NCI-H187 treated with DMSO at 0.1 percent for 48 hours (cell line): Measurements from ENCODE around the gene KANK4.

Experiments
- DNase-seq: peaks from one replicate; lab custom pipeline; 2025; lab: John Stamatoyannopoulos, UW

KANK4 gene

DNA sequence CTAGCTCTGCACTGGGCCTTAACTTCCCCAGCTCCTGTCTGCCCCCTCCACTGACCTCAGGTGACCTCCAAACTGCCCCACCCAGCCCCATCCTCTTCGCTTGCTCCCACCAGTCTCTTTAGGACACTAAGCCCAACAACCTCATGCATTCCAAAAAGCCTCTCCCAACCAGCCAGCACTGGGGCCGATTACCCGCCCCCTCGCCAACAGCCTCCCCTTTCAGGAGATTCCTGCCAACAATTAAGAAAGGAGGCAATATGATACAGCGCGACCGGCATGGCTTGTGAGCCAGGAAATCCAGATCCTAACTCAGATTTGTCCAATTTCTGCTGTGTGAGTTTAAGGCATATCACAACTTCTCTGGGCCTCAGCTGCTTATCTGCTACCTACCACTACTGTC is 14.7 kb downstream of the KANK4 start:
- no peak for DNase-seq

DNA sequence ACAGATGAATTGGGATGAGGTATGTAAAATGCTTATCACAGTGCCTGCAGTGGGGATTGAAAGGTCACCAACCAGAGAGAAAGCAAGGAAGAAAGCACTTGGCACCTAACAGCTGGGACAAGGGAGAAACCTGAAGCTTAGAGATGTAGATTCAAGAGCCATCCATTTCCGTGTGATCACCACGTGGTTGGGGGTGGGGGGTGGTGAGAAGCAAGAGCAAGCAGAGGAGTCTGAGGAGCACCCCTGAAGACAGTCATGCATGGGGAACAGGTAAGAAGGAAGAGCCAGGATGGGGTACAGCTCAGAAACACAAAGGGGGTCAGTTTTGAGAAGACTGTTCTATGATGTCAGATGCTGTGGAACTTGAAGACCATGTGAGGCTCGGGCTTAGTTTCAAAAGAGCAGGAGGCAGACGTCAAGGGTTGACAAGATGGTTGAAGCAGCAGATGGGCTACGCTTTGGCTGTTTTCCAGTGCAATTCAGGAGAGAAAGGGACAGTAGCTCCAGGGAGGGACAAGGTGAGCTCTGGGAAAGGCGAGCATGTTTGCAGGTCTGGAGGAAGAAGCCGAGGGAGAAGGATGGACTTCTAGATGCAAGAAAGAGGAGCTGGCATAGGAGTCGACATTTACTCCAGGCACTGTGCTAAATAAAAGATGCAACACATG is 17.4 kb downstream of the KANK4 start:
- no peak for DNase-seq

GRCh38 chr1:62299426-62300200 is 19.6 kb downstream of the KANK4 start:
- no peak for DNase-seq

DNA sequence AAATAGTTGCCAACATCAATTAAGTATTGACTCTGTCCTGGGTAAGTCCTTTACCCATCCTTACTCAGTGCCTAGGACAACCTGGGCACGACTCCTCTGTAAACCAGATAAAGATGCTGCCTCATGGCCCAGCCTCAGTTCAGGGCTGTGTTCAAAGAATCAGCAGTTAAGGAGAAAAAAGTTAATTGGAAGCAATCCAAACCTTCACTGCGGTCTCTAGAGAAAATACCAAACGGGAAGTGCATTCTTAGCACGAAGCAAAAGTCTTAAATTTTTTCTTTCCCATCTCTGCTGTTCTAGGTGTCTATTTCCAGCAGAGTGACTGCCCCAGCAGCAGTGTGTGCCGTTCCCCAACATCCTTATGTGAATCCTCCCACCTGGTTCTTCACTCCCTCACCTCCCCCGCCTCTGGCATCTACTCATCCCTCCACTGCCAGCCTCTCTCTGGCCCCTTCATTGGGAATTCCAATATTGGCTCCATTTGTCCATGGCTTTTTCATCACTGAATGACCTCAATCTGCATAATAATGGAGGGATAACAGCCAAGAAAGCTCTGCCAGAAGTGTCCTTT is 23.2 kb downstream of the KANK4 start:
- DNase-seq: no peak

- DNase-seq: no peak
Observed at GRCh38 chr1:62294261-62294660, 25.0 kb downstream of the KANK4 start.

DNA sequence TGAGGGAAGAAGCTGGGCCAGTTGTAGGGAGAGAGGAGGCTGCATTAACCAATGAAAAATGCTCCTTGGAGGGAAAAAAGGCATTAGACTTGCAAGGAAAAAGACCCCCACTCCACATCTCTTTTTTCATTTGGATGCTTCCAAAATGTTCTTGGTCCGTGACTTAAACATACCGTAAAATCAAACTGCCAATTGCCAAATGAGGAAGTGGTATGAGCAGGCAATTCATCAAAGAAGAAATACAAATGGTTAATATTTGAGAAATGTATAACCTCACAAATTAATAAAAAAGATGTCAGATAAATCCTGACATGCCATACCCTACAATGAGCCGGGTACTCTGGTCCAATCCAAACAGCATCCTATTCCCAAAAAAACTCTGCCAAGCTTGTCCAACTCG is 30.6 kb downstream of the KANK4 start:
- no peak for DNase-seq

GRCh38 chr1:62288224-62288623 is 31.0 kb downstream of the KANK4 start:
- DNase-seq: no peak

- DNase-seq: no peak
Observed at GRCh38 chr1:62286786-62287224, 32.4 kb downstream of the KANK4 start.

DNA sequence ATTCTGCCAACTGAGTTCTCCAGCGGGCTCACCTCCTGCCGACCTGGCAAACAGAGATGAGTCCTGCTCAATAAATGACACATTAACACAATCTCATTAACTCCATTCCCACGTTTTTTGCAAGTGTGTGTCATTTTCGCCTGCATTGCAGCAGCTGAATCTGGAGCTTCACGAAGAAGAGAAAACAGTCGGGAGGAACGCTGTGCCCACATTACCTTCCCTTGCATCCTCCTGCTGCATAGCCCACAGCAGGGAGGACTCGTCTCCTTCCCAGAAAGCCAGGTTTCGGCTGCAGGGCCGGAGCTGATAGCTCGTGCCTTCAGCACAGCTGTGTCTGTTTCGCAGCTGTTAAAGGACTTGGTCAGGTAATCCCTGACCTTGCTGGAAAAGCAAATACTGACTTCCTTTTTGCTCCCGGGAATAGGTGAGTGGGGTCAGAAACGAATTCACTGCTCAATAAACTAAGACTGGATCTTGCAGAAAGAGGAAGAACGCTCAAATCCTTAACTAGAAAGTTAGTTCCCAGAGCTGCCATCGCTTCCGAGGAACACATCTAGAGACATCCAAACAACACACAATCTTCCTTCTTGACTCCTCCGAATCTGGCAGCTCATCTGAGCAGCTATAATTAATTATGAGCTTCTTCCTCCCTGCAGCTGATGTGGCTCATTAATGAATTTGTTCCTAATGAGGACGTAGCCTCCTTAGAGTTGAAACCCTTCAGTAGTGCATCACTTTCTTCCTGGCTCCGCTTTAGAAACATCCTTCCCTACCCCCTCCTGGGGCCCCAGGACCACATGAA is 33.0 kb downstream of the KANK4 start:
- DNase-seq: no peak

- no peak for DNase-seq
Observed at GRCh38 chr1:62285440-62285839, 33.8 kb downstream of the KANK4 start.

DNA sequence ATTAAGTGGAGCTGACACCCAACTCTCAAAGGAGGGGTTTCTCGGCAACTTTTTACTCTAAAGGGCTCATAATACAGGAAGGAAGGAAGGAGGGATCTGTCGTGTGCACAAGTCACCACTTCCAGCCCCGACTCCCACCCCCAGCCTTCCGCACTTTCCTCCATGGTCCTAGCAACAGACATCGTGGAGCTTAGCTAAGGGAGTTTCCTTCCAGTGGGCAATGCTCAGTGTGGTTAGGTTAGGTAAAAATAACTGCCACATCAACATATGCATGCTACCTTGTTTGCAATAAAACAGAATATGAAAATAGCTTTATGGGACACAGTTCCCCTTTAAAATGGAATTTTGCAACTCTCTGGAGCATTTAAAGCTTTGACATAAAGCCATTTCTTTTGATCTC is 35.2 kb downstream of the KANK4 start:
- DNase-seq: no peak

DNA sequence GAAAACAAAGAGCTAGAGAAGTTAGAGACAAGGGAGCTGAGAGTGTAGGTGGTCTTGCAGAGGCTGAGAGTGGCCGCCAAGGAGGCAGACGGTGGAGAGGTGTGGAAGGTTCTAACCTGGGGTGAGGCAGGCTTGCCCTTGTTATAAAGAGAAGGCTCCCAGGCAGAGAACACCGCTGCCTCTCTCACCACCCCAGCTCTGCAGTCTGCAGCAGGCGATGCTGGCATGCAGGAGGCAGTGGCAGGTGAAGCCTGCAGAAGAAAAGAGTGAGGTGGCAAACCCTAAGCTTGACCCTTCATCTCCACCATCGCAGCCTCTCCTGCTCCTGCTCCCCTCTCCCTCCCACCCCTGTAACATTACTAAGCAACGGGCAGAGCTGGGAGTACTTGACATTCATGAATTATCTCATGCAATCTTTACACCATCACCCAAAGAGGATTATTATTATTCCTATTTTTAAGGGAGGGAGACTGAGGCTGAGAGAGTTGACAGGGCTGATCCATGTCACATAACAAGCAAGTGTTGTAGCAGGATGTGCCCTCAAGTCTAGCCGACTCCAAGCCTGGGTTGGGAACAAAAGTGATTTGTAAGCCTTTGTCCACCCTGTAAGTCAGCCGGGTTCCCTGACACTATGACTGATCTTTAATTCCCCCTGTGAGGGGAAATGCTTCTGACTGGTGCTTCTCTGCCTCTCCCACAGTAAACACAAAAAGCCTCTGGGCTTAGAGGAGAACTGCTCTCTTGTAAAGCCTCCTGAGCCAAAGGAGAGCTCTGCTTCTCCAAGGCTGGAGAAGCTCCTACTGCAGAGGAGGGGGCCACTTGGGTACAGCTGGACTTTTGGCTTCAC is 36.1 kb downstream of the KANK4 start:
- no peak for DNase-seq

- DNase-seq: no peak
Observed at GRCh38 chr1:62281922-62282555, 37.2 kb downstream of the KANK4 start.

- no peak for DNase-seq
Observed at GRCh38 chr1:62280960-62281465, 38.2 kb downstream of the KANK4 start.

DNA sequence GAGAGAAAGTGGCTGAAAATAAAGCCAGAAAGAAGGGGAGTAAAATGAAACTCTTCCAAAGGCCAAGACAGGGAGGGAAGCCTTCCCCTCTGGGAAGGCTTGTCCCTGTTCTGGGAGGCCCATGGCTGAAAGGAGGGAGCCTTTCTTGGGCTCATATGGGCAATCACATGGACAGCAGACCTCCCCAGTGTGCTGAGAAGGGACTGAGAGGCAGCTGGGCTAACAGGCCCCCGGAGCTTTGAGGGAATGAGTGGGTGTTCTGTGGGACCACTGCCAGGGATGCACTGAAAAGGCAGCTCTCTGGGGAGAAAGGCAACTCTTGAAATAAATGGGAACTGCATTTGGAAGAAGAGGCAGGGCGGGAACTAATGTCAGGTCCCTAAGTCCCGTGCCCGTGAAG is 39.1 kb downstream of the KANK4 start:
- no peak for DNase-seq

- DNase-seq: no peak
Observed at GRCh38 chr1:62276791-62277190, 42.4 kb downstream of the KANK4 start.

- DNase-seq: no peak
Observed at GRCh38 chr1:62274496-62275485, 44.4 kb downstream of the KANK4 start.

GRCh38 chr1:62273953-62274352 is 45.3 kb downstream of the KANK4 start:
- DNase-seq: no peak

DNA sequence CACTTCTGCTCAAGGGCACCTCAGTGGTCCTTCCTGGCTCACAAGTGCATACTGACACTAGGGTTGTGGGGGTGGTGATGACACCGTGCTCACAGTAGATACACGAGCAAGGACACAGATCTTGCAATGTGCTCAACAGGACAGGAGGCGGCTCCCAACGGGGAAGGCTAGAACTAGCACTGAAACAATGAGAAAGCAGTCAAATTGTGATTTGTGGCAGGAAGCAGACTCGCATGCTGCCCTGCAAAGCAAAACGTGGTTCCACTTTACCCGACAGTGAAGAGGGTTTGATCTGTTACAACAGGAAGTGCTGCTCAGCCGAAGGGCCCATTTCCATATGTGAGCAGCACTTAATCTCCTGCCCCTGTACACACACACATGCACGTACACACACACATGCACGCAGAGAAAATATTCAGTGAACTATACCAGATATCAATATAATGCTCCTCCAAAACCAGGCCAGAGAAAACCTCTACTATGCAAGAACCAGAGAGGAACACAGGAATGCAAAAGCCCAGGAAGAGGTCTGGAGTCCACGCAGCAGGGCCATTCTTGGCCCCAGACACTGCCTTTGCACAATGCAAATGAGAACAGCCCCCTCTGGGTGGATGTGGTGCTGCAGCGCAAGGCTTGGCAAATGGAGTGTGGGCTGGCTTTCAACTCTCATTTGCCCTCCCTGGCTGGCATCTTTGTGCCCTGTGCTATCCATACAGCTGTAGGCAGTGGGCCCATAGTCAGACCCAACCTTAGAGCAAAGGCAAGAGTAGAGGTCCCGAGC is 47.1 kb downstream of the KANK4 start:
- no peak for DNase-seq
